ENCODE measurements around the gene ZNF784. TPM values are rescaled to one million over a fixed set of nuclear protein-coding genes. Genes with fewer than 3 reads are reported as not detected.
A peak's percentile ranks its signal among the peaks of the same experiment; 100 is the strongest.

ZNF784 gene
- polyA plus RNA-seq (2012; ENCODE audit: low read depth, missing spikeins): 3.3 TPM

GRCh38 chr19:55624109-55625003 is at the start of gene ZNF784:
Gene ZNF784 (minus strand): TSS chr19:55624566. CDS start chr19:55624561, 5 bp downstream.
- TF ChIP-seq POU2F2 (IDR thresholded peaks at IDR 0.05; ENCODE audit: low read depth, low read length): peak; percentile 63; the same call in 1 of the 2 replicates
- TF ChIP-seq SPI1 (IDR thresholded peaks at IDR 0.05; ENCODE audit: low read depth, low read length): no peak
- TF ChIP-seq TAF1 (IDR thresholded peaks at IDR 0.05; ENCODE audit: low read depth, low read length): peak; percentile 86
- TF ChIP-seq POLR2AphosphoS5 (IDR thresholded peaks at IDR 0.05; ENCODE audit: low read depth, low read length): peak; percentile 36; the same call in 1 of the 2 replicates
- TF ChIP-seq POLR2A (IDR thresholded peaks at IDR 0.05; ENCODE audit: low read depth, low read length): peak; percentile 71
- TF ChIP-seq PAX5 (IDR thresholded peaks at IDR 0.05; ENCODE audit: insufficient read depth, low read length, severe bottlenecking): no peak
- FAIRE-seq: peak; percentile 98
- DNase-seq (ENCODE audit: insufficient read length, low spot score): peak; percentile 89

- DNase-seq (ENCODE audit: insufficient read length, low spot score) (no peak), FAIRE-seq (no peak)
- no peak for TF ChIP-seq PAX5 (IDR thresholded peaks at IDR 0.05; ENCODE audit: insufficient read depth, low read length, severe bottlenecking)
- no peak for TF ChIP-seq POU2F2 (IDR thresholded peaks at IDR 0.05; ENCODE audit: low read depth, low read length)
- TF ChIP-seq POLR2AphosphoS5 (IDR thresholded peaks at IDR 0.05; ENCODE audit: low read depth, low read length): no peak
- TF ChIP-seq TAF1 (IDR thresholded peaks at IDR 0.05; ENCODE audit: low read depth, low read length): no peak
- no peak for TF ChIP-seq POLR2A (IDR thresholded peaks at IDR 0.05; ENCODE audit: low read depth, low read length)
- no peak for TF ChIP-seq SPI1 (IDR thresholded peaks at IDR 0.05; ENCODE audit: low read depth, low read length)
Measured at GRCh38 chr19:55673889-55674288, 49.5 kb upstream of the ZNF784 start.

DNA sequence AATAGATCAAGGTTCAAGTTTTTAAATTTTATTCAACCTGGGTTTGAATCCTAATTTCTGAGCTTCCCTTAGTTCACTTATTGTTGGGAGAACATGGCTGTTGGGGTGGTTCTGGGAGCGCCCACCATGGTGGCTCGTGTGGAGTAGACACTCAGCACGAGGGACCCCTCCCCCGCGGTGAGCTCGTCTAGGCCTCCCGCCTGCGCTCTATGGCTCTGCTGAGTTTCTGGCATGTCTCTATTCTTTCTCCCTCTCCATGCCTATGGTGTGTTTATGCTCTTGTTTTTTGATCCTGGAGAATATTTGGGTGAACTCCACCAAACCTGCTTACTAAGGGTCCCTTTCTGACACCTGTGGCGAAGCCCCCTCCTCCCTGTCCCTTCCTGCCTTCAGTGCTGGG is 49.1 kb upstream of the ZNF784 start:
- no peak for DNase-seq (ENCODE audit: insufficient read length, low spot score)
- no peak for FAIRE-seq

DNA sequence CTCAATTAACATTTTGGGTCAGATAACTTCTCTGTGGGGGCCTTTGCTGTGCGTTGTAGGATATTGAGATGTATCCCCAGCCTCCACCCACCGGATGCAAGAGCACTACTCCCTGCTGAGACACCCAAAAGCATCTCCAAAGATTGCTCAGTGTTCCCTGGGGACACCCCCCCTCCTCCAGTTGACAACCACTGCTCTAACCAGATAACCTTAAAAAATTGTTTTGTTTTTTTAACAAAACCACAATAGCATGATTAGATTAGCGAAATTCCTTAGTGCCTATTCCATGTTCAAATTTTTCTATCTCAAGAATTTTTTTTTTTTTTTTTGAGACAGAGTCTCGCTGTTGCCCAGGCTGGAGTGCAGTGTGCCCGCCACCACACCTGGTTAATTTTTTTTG is 48.1 kb upstream of the ZNF784 start:
- FAIRE-seq (no peak), DNase-seq (ENCODE audit: insufficient read length, low spot score) (no peak)
- TF ChIP-seq PAX5 (IDR thresholded peaks at IDR 0.05; ENCODE audit: insufficient read depth, low read length, severe bottlenecking) (no peak), TAF1 (IDR thresholded peaks at IDR 0.05; ENCODE audit: low read depth, low read length) (no peak), SPI1 (IDR thresholded peaks at IDR 0.05; ENCODE audit: low read depth, low read length) (no peak)

More for the DNA sequence above, 49.1 kb upstream of the ZNF784 start:
- TF ChIP-seq TAF1 (IDR thresholded peaks at IDR 0.05; ENCODE audit: low read depth, low read length): no peak
- TF ChIP-seq PAX5 (IDR thresholded peaks at IDR 0.05; ENCODE audit: insufficient read depth, low read length, severe bottlenecking): no peak

- TF ChIP-seq SPI1 (IDR thresholded peaks at IDR 0.05; ENCODE audit: low read depth, low read length) (no peak), TAF1 (IDR thresholded peaks at IDR 0.05; ENCODE audit: low read depth, low read length) (no peak), POLR2A (IDR thresholded peaks at IDR 0.05; ENCODE audit: low read depth, low read length) (no peak), POU2F2 (IDR thresholded peaks at IDR 0.05; ENCODE audit: low read depth, low read length) (no peak), POLR2AphosphoS5 (IDR thresholded peaks at IDR 0.05; ENCODE audit: low read depth, low read length) (no peak), PAX5 (IDR thresholded peaks at IDR 0.05; ENCODE audit: insufficient read depth, low read length, severe bottlenecking) (no peak)
- FAIRE-seq (no peak), DNase-seq (ENCODE audit: insufficient read length, low spot score) (no peak)
Measured at GRCh38 chr19:55671054-55671378, 46.6 kb upstream of the ZNF784 start.

DNA sequence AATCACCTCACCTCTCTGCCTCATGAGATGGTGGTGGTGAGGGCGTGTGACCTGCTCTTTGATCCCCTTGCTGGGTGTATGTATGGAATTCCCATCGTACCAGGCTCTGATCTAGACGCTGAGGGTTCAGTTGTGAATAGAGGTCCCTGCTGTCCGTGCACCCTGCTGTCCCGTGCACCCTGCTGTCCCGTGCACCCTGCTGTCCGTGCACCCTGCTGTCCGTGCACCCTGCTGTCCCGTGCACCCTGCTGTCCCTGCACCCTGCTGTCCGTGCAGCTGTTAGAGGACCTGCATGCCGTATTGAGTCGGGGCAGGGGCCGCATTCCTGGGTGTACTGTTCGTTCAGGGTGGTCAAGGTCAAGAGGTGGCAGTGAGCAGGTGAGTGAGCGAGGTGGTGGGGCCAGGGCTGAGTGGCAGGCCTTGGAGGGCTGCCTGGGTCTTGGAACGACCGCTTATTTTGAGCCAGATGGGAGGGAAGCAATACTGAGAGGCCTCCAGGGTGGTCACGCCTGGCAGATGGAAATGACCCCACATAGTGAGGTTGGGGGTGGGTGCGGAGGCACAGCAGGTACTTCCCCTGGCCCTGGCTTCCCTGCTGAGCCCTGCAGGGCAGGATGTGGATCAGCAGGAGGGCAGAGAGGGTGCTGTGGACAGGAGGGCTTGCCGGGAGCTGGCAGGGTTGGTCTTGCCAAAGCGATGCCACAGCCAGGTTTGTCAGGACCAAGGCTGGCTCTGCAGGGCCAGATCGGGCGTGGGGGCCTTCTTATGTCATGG is 46.1 kb upstream of the ZNF784 start:
- TF ChIP-seq PAX5 (IDR thresholded peaks at IDR 0.05; ENCODE audit: insufficient read depth, low read length, severe bottlenecking) (no peak), POU2F2 (IDR thresholded peaks at IDR 0.05; ENCODE audit: low read depth, low read length) (no peak), POLR2A (IDR thresholded peaks at IDR 0.05; ENCODE audit: low read depth, low read length) (no peak), SPI1 (IDR thresholded peaks at IDR 0.05; ENCODE audit: low read depth, low read length) (no peak), TAF1 (IDR thresholded peaks at IDR 0.05; ENCODE audit: low read depth, low read length) (no peak), POLR2AphosphoS5 (IDR thresholded peaks at IDR 0.05; ENCODE audit: low read depth, low read length) (no peak)
- DNase-seq (ENCODE audit: insufficient read length, low spot score) (no peak), FAIRE-seq (peak; percentile 83)

DNA sequence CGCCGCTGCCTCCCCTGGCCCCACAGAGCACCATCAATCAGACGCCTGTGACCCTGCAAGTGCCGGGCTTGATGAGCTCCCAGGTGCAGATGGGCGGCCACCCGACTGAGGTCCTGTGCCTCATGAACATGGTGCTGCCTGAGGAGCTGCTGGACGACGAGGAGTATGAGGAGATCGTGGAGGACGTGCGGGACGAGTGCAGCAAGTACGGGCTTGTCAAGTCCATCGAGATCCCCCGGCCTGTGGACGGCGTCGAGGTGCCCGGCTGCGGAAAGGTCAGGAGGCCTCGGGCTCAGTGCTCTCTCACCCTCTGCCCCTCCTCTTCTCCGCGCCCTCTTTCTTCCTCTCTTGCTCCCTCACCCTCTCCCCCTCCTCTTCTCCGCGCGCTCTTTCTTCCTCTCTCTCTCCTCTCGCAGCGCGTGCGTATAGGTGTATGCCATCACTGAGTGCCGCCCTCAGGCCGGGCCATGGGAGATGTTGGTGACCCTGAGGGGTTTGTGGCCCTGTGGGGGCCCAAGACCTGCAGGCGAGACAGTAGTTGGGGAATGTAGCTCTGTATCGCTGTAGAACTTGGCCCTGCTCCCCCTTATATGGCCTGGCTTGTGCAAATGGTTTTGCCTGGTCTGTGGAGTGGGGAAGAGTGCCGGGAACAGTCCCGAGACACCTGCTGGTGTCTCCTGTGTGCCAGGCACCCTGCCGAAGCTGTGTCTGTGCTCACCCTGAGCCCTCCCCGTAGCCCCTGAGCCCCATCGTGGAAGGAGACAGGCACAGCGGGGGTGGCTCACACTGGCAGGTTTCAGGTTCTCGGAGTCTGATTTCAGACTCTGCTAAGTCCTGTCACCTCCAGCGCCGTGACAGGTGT is 45.3 kb upstream of the ZNF784 start:
- DNase-seq (ENCODE audit: insufficient read length, low spot score): no peak
- TF ChIP-seq SPI1 (IDR thresholded peaks at IDR 0.05; ENCODE audit: low read depth, low read length) (no peak), POU2F2 (IDR thresholded peaks at IDR 0.05; ENCODE audit: low read depth, low read length) (no peak)
- FAIRE-seq: no peak

GRCh38 chr19:55668603-55669348 is 44.4 kb upstream of the ZNF784 start:
- DNase-seq (ENCODE audit: insufficient read length, low spot score): no peak
- FAIRE-seq: no peak
- TF ChIP-seq TAF1 (IDR thresholded peaks at IDR 0.05; ENCODE audit: low read depth, low read length): no peak
- TF ChIP-seq POU2F2 (IDR thresholded peaks at IDR 0.05; ENCODE audit: low read depth, low read length): no peak
- no peak for TF ChIP-seq SPI1 (IDR thresholded peaks at IDR 0.05; ENCODE audit: low read depth, low read length)
- no peak for TF ChIP-seq POLR2AphosphoS5 (IDR thresholded peaks at IDR 0.05; ENCODE audit: low read depth, low read length)
- no peak for TF ChIP-seq PAX5 (IDR thresholded peaks at IDR 0.05; ENCODE audit: insufficient read depth, low read length, severe bottlenecking)
- no peak for TF ChIP-seq POLR2A (IDR thresholded peaks at IDR 0.05; ENCODE audit: low read depth, low read length)
